ENCODE measurements around the gene MAOB.

The MAOB gene

DNA sequence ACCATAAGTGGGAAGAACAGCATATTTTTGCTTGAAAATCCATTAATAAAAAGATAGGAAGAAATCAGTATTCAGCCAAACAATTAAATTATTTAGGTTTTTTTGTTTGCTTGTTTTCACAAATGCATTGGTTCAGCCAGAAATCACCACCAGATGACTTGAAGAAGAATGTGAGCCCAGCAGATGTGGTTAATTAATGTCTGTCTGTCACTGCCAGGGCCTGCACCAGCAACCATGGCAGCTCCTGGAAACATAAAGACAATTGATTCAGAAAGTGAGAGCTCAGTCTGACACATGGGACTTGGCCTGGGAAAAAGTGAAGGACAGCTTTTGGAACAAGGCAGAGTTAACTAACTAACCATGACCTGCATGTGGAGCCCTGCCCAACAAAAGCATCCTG, 74.0 kb downstream of the MAOB start:
- in situ Hi-C loops (cut with MboI; ENCODE audit: low pct_unique_long_range_greater_than_20kb, low sequenced_read_pairs, unreplicated experiment) = no loop called here
- no peak for TF ChIP-seq CTCF (IDR thresholded peaks at IDR 0.05; ENCODE audit: extremely low read depth, insufficient read depth, missing control alignments)
- no peak for DNase-seq (ENCODE audit: low spot score)

- no peak for TF ChIP-seq CTCF (IDR thresholded peaks at IDR 0.05; ENCODE audit: extremely low read depth, insufficient read depth, missing control alignments)
- in situ Hi-C loops (cut with MboI; ENCODE audit: low pct_unique_long_range_greater_than_20kb, low sequenced_read_pairs, unreplicated experiment) = no loop called here
- DNase-seq (ENCODE audit: low spot score) = no peak
These were observed 76.7 kb downstream of the MAOB start for GRCh38 chrX:43805579-43805978.

GRCh38 chrX:43804021-43804420, 78.2 kb downstream of the MAOB start:
- DNase-seq (ENCODE audit: low spot score) = no peak
- no peak for TF ChIP-seq CTCF (IDR thresholded peaks at IDR 0.05; ENCODE audit: extremely low read depth, insufficient read depth, missing control alignments)
- in situ Hi-C loops (cut with MboI; ENCODE audit: low pct_unique_long_range_greater_than_20kb, low sequenced_read_pairs, unreplicated experiment) = no loop called here

DNA sequence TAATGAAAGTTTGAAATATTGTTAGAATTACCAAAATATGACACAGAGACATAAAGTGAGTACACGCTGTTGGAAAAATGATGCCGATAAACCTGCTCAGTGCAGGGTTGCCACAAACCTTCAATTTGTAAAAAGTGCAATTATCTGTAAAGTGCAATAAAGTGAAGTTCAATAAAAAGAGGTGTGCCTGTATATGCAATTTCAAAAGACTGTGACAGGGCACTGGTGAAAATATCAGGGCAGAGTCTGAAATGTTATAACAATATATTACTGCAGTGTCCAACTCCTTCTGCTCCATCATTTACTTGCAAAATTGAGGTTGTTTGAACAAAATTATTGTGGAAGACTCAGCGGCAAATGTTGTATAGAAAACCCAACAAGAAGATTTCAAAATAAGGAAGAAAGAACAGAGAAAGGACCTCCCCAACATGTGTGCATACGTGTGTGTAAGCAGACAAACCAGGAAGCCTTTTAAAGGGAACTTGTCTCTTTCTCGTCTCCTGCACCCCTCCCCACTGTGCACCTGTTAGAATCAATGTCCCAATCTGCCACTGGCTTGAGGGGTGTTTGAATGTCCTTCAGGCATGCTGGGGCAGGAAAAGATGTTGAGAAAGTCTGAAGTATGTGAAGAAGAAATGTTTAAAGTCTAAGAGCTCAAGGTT, 96.2 kb downstream of the MAOB start:
- DNase-seq (ENCODE audit: low spot score) = no peak
- in situ Hi-C loops (cut with MboI; ENCODE audit: low pct_unique_long_range_greater_than_20kb, low sequenced_read_pairs, unreplicated experiment) = no loop called here
- no peak for TF ChIP-seq CTCF (IDR thresholded peaks at IDR 0.05; ENCODE audit: extremely low read depth, insufficient read depth, missing control alignments)

GRCh38 chrX:43758044-43758443, 124.2 kb downstream of the MAOB start:
- no peak for DNase-seq (ENCODE audit: low spot score)

DNA sequence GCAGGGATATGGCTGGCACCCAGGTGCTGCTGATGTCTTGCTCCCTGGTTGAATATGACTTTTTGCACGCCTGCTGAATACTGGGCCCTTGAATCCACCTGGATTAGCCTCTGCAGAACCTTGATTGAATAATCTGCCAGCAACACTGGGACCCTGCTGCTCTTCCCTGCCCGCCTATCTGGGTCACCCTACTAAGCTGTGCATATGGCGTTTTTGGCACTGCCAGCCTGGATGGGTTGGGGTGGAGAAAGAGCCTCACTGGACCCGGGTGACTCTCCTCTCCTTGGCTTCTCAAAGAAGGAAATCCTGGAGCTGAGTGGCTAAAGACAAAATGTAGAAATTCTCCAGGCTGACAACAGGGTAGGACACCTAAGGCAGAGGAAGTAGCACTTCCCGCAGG, 126.2 kb downstream of the MAOB start:
- in situ Hi-C loops (cut with MboI; ENCODE audit: low pct_unique_long_range_greater_than_20kb, low sequenced_read_pairs, unreplicated experiment) = loop anchor here (25.0 kb wide), 1 partner anchor 1969 kb away; no protein-coding TSS in a partner anchor
- DNase-seq (ENCODE audit: low spot score) = no peak
- TF ChIP-seq CTCF (IDR thresholded peaks at IDR 0.05; ENCODE audit: extremely low read depth, insufficient read depth, missing control alignments) = no peak

More at GRCh38 chrX:43758044-43758443, 124.2 kb downstream of the MAOB start:
- in situ Hi-C loops (cut with MboI; ENCODE audit: low pct_unique_long_range_greater_than_20kb, low sequenced_read_pairs, unreplicated experiment) = loop anchor here (25.0 kb wide), 1 partner anchor 1971 kb away; no protein-coding TSS in a partner anchor
- TF ChIP-seq CTCF (IDR thresholded peaks at IDR 0.05; ENCODE audit: extremely low read depth, insufficient read depth, missing control alignments) = no peak
